MM.1S (cell line): ENCODE measurements around the gene SRRM3.

ENCODE experiments used
- EZH2phosphoT487 ChIP-seq: fragments of 300-600 bp; sonication (generic); IDR thresholded peaks from 2 replicates; pipeline ENCODE4 v1.6.1; 2018; ENCODE audit warnings: antibody characterized with exemption, low read length
- TF ChIP-seq, protein P1 (sequence below): fragments of 300-600 bp; sonication (generic); IDR thresholded peaks from 2 replicates; pipeline ENCODE4 v1.5.1; 2016; ENCODE audit warnings: antibody characterized with exemption, low read length, mixed read lengths

DNA sequence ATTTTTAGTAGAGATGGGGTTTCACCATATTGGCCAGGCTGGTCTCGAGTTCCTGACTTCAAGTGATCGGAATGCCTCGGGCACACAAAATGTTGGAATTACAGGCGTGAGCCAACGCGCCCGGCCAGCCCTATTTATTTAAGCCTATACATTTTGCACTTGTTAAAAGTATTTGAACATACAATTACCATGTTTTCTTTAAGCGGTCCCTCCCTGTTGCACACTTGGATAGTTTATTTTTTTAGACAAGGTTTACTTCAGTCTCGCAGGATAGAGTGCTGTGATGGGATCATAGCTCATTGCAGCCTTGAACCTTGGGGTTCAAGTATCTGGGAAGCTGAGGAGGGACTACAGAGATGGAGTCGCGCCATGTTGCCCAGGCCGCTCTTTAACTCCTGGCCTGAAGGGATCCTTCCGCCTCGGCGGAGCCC is 35.7 kb upstream of the SRRM3 start:
- TF ChIP-seq, protein P1, sequence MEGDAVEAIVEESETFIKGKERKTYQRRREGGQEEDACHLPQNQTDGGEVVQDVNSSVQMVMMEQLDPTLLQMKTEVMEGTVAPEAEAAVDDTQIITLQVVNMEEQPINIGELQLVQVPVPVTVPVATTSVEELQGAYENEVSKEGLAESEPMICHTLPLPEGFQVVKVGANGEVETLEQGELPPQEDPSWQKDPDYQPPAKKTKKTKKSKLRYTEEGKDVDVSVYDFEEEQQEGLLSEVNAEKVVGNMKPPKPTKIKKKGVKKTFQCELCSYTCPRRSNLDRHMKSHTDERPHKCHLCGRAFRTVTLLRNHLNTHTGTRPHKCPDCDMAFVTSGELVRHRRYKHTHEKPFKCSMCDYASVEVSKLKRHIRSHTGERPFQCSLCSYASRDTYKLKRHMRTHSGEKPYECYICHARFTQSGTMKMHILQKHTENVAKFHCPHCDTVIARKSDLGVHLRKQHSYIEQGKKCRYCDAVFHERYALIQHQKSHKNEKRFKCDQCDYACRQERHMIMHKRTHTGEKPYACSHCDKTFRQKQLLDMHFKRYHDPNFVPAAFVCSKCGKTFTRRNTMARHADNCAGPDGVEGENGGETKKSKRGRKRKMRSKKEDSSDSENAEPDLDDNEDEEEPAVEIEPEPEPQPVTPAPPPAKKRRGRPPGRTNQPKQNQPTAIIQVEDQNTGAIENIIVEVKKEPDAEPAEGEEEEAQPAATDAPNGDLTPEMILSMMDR = no peak
- no peak for TF ChIP-seq EZH2phosphoT487
